CD14-positive monocyte (primary cell): Measurements from ENCODE around the gene RBM28. TPM values are rescaled to one million over a fixed set of nuclear protein-coding genes. Genes with fewer than 3 reads are reported as not detected.

Experiments
- DNase-seq, 3 donors: peaks; one replicate each; pipeline ENCODE4 v3.0.0-alpha.2; 2011 to 2022
- H2AFZ ChIP-seq: 2 replicates; pipeline ENCODE4 v1.6.0; 2012; ENCODE audit warnings: mild to moderate bottlenecking, low read depth, low read length, inconsistent platforms; ENCODE audit not compliant: insufficient read depth, poor library complexity, severe bottlenecking
- H3K27ac ChIP-seq, 2 donors: 1 replicate in 1 of 2; 2 replicates in 1 of 2; pipeline ENCODE4 v1.5.1; 2012 to 2013; ENCODE audit warnings: low read length in 2 of 2, control low read depth in 1 of 2, inconsistent platforms in 1 of 2, low read depth in 1 of 2, mild to moderate bottlenecking in 1 of 2
- H3K27me3 ChIP-seq, 2 donors: one replicate each; pipeline versions ENCODE4 v1.6.0 to v1.6.1; 2011 to 2013; ENCODE audit warnings: low read length in 2 of 2; ENCODE audit not compliant: control insufficient read depth in 2 of 2, insufficient read depth in 2 of 2
- H3K36me3 ChIP-seq, 2 donors: replicated peaks in 1 of 2; 1 replicate in 1 of 2; 2 replicates in 1 of 2; pipeline versions ENCODE4 v1.5.1 to v1.6.1; 2012 to 2013; ENCODE audit warnings: low read length in 2 of 2, control low read depth in 1 of 2, inconsistent platforms in 1 of 2, mild to moderate bottlenecking in 1 of 2; ENCODE audit not compliant: insufficient read depth in 2 of 2, control insufficient read depth in 1 of 2
- H3K4me1 ChIP-seq, 2 donors: 1 replicate in 1 of 2; 2 replicates in 1 of 2; pipeline versions ENCODE4 v1.5.1 to v1.6.1; 2012 to 2013; ENCODE audit warnings: low read length in 2 of 2, control low read depth in 1 of 2, inconsistent platforms in 1 of 2, mild to moderate bottlenecking in 1 of 2, moderate library complexity in 1 of 2; ENCODE audit not compliant: insufficient read depth in 2 of 2, control insufficient read depth in 1 of 2
- H3K4me2 ChIP-seq: replicated peaks from 2 replicates; pipeline ENCODE3; 2012; ENCODE audit warnings: low read length, moderate library complexity, mild to moderate bottlenecking; ENCODE audit not compliant: poor library complexity, severe bottlenecking; ENCODE audit errors: extremely low read depth
- H3K4me3 ChIP-seq, 3 experiments: fragments of 200-600 bp in 1 of 3; sonication (generic) in 1 of 3; replicated peaks in 1 of 3; 1 replicate in 2 of 3; 2 replicates in 1 of 3; pipeline ENCODE4 v1.5.1; 2011 to 2013; ENCODE audit warnings: low read length in 3 of 3, mild to moderate bottlenecking in 3 of 3, control low read depth in 2 of 3, low read depth in 2 of 3, inconsistent platforms in 1 of 3, moderate library complexity in 1 of 3
- H3K79me2 ChIP-seq: 2 replicates; pipeline ENCODE4 v1.6.0; 2012; ENCODE audit warnings: mild to moderate bottlenecking, control low read depth, inconsistent platforms, low read length, moderate library complexity; ENCODE audit not compliant: insufficient read depth
- H3K9ac ChIP-seq: 2 replicates; pipeline ENCODE4 v1.6.0; 2017; ENCODE audit warnings: low read length, mild to moderate bottlenecking; ENCODE audit not compliant: insufficient read depth, poor library complexity, severe bottlenecking
- H3K9me3 ChIP-seq, 2 donors: replicated peaks in 1 of 2; 1 replicate in 1 of 2; 2 replicates in 1 of 2; pipeline versions ENCODE4 v1.5.1 to v1.6.1; 2012 to 2013; ENCODE audit warnings: low read length in 2 of 2, control low read depth in 1 of 2; ENCODE audit not compliant: control insufficient read depth in 1 of 2, insufficient read depth in 1 of 2
- H4K20me1 ChIP-seq: 2 replicates; pipeline ENCODE4 v1.6.0; 2012; ENCODE audit warnings: mild to moderate bottlenecking, low read length, control low read depth, moderate library complexity; ENCODE audit not compliant: insufficient read depth
- H3K27ac Mint-ChIP-seq, 7 donors: one replicate each; pipeline ENCODE4 v1.8.0; 2020; ENCODE audit warnings: mild to moderate bottlenecking in 7 of 7, mixed read lengths in 7 of 7, moderate library complexity in 6 of 7, inconsistent platforms in 2 of 7
- H3K27me3 Mint-ChIP-seq, 3 donors: one replicate each; pipeline ENCODE4 v1.8.0; 2021 to 2022; ENCODE audit warnings: low read depth in 3 of 3, mild to moderate bottlenecking in 3 of 3, mixed read lengths in 3 of 3, moderate library complexity in 3 of 3, inconsistent platforms in 1 of 3
- H3K36me3 Mint-ChIP-seq, 2 donors: one replicate each; pipeline ENCODE4 v1.8.0; 2020; ENCODE audit warnings: mixed read lengths in 2 of 2, inconsistent platforms in 1 of 2, mild to moderate bottlenecking in 1 of 2
- H3K4me1 Mint-ChIP-seq: one replicate; pipeline ENCODE4 v1.8.0; 2020; ENCODE audit warnings: mild to moderate bottlenecking, mixed read lengths
- H3K4me3 Mint-ChIP-seq, 2 donors: one replicate each; pipeline ENCODE4 v1.8.0; 2020; ENCODE audit warnings: mild to moderate bottlenecking in 2 of 2, mixed read lengths in 2 of 2, moderate library complexity in 1 of 2
- H3K9me3 Mint-ChIP-seq, 7 donors: one replicate each; pipeline ENCODE4 v1.8.0; 2020 to 2022; ENCODE audit warnings: mixed read lengths in 7 of 7, mild to moderate bottlenecking in 6 of 7, moderate library complexity in 6 of 7, inconsistent platforms in 2 of 7
- CTCF ChIP-seq: fragments of 200-600 bp; IDR thresholded peaks from one replicate; pipeline ENCODE4 v1.8.0; 2022; ENCODE audit warnings: antibody characterized with exemption, mild to moderate bottlenecking
- WGBS: methylation state at CpG from one replicate; pipeline ENCODE4 v1.1.5; 2013; ENCODE audit warnings: missing lambda C conversion rate; ENCODE audit not compliant: insufficient coverage; 5-methylcytosine and 5-hydroxymethylcytosine counted together
- intact Hi-C, 2 donors: fragments of 100-400 bp; cut with micrococcal nuclease; formaldehyde crosslinking; loops; one replicate each; pipeline versions ENCODE4 v1.15.0 to v1.15.1; 2023
- polyA plus RNA-seq, 3 donors: library from polyadenylated mRNA; depleted of rRNA in 1 of 3; unstranded in 2 of 3; stranded (reverse) in 1 of 3; fragments of 300-500 nt in 2 of 3; fragments of >200 nt in 1 of 3; fragmentation: Illumina TruSeq in 2 of 3; gene quantifications; 1 replicate in 2 of 3; 2 replicates in 1 of 3; pipeline ENCODE4 v1.2.3, GENCODE V29; 2012 to 2021

RBM28 gene
- polyA plus RNA-seq, 3 donors, result 4.0 to 14.4 (median 4.9) TPM

- H3K9me3 ChIP-seq, result no peaks in the 10 kb centered on the region
- H3K9ac ChIP-seq, result no peak overlapping the region
- DNase-seq, result no peak
- intact Hi-C loops, result no loop called here
- Mint-ChIP-seq H3K4me3 (no peak overlapping the region), H3K9me3 (no peaks in the 10 kb centered on the region), H3K36me3 (peaks cover 77 to 85% of the 10 kb centered on the region in 2 donors), H3K4me1 (peaks cover 4% of the 10 kb centered on the region), H3K27ac (no peak overlapping the region), H3K27me3 (no peaks in the 10 kb centered on the region)
- H3K4me3 ChIP-seq, result no peak overlapping the region
- no peaks in the 10 kb centered on the region for H3K27me3 ChIP-seq
- H3K27ac ChIP-seq, result no peak overlapping the region
- no peak overlapping the region for H3K4me2 ChIP-seq
- peaks cover 42 to 75% of the 10 kb centered on the region in 2 donors for H3K36me3 ChIP-seq
- H3K79me2 ChIP-seq, result no peaks in the 10 kb centered on the region
- H4K20me1 ChIP-seq, result no peaks in the 10 kb centered on the region
- no peak overlapping the region for H2AFZ ChIP-seq
- WGBS, result 100% methylated on average over 1 of the region's 2 CpGs
- no peak for TF ChIP-seq CTCF
- no peaks in the 10 kb centered on the region for H3K4me1 ChIP-seq
These were observed 36.6 kb downstream of the RBM28 start for GRCh38 chr7:128307061-128307460.

- Histone ChIP-seq H3K9ac (no peak overlapping the region), H3K4me1 (no peaks in the 10 kb centered on the region), H3K79me2 (no peaks in the 10 kb centered on the region), H3K27ac (no peak overlapping the region), H4K20me1 (no peaks in the 10 kb centered on the region), H3K27me3 (no peaks in the 10 kb centered on the region), H3K9me3 (no peaks in the 10 kb centered on the region), H3K4me2 (no peak overlapping the region), H3K4me3 (no peak overlapping the region), H3K36me3 (peaks cover 20 to 47% of the 10 kb centered on the region in 2 donors), H2AFZ (no peak overlapping the region)
- intact Hi-C loops, result no loop called here
- Mint-ChIP-seq H3K9me3 (no peaks in the 10 kb centered on the region), H3K4me1 (peaks cover 4% of the 10 kb centered on the region), H3K27ac (peak overlapping the region in 1 of 7 donors; percentile 28), H3K27me3 (no peaks in the 10 kb centered on the region), H3K4me3 (no peak overlapping the region), H3K36me3 (peaks cover 52 to 60% of the 10 kb centered on the region in 2 donors)
- DNase-seq, result no peak
- WGBS, result 100% methylated on average over 1 of the region's 1 CpG
- no peak for TF ChIP-seq CTCF
These were observed 39.5 kb downstream of the RBM28 start for GRCh38 chr7:128304212-128304611.
